Measurements from ENCODE around the gene MAP7D1.
"Not testable (repeated sequence)": the region's sequence is repeated elsewhere in the genome, so short reads cannot be mapped to it uniquely, and the experiment has no call there.

The MAP7D1 gene

DNA sequence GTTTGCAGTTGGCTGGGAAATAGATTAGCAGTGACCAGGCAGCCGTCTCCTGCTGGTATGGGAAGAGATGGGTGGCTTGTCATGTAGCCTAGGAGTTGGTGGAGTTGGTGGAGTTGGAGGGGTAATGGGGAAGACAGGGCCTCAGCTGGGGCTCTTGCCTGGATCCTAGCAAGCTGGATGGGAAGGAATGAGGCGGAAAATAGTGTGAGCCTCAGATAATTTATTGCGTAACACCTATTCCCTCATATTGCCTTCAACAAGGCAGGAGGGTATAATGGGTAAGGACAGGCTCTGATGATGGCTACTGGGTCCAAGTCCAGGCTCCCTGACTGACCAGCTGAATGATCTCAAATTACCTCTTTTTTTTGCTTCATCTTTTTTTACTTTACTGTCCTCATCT is 12.6 kb downstream of the MAP7D1 start:
- no peak for DNase-seq (ENCODE audit: low spot score)

- no peak for DNase-seq (ENCODE audit: low spot score)
Observed at GRCh38 chr1:36170643-36171412, 14.9 kb downstream of the MAP7D1 start.

DNA sequence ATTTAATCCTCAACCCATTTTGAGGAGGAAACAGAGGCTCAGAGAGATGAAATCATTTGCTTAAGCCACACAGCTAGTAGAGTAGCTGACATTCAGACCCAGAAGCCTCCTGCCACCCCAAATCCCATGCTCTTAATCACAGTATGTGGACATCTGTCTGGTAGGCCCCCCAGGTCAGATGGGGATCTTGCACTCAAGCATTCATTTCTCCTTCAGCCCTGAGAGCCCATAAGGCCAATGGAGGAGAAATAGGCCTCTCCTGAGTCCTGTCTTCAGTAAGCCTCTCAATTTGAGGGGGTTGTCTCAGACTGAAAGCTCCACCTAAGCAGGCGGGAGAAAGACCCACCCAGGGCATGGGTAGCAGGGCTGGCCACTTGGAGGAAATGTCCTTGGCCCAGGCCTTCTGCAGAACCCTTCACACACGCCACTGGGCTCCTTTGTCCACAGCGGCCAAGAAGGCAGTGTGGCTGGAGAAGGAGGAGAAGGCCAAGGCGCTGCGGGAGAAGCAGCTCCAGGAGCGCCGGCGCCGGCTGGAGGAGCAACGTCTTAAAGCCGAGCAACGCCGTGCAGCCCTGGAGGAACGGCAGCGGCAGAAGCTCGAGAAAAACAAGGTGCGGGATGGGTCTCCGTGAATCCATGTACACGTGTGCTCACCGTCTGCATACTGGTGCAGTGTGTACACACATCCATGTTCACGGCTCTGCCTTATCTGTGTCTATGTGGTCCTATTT is 16.2 kb downstream of the MAP7D1 start:
- no peak for DNase-seq (ENCODE audit: low spot score)

GRCh38 chr1:36172983-36173382 is 17.0 kb downstream of the MAP7D1 start:
- no peak for DNase-seq (ENCODE audit: low spot score)

DNA sequence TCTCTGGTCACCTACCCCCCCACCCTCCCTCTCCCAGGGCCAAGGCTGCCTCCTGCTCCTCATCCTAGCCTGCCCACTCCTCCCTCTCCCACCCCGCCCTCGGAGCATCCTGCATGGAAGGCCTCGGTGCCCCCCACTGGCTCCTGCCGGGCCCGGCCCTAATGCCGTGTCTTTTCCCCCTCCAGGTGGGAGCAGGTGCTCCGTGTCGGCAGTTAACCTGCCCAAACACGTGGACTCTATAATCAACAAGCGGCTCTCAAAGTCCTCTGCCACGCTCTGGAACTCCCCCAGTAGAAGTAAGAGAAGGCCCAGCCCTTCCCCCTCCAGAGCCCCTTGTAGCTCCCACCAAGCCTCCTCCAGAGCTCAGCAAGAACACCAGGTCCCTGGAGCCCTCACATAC is 18.8 kb downstream of the MAP7D1 start:
- DNase-seq (ENCODE audit: low spot score): no peak

DNA sequence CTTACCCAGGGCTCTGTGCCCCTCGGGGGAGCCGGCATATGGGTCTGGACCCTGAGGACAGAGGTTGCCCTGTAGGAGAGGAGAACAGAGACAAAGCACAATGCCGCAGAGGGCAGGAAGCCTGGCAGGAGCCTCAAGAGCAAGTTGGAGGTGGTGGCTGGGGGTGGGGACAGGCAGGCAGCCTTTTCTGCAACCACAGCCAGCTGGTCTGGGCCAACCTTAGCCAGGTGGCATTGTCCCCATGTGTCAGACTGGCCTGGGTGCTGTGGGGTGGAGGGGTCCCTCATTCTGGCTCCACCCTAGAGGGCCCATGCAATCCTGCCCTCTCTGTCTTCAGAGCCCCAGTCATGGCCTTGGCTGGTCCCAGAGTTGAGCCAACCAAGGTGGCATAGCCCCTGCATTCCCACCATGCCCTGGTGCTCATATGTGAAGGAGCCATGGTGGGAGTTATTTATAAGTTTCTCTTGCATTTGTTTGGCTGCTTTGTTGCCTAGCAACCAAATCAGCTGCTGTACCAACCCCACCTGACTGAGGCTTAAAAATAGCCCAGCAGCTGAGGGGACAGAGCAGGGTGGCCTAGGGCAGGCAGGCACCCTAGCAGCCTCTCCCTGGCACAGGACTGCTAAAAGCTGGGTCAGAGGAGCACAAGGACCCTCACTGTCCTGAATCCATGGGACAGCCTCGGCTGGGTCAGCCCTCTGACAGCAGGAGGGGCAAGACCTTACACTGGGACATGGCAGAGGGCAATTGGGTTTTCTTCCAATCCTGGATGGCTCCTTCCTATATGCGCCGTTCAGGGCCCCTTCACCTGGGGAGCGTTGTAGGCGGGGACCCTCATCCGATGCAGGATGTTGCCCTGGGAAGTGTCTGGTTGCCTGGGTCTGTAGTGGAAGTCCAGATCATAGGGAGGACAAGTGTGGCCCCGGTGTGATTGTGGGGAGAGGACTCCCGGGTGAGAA is 19.5 kb downstream of the MAP7D1 start:
- no peak for DNase-seq (ENCODE audit: low spot score)

DNA sequence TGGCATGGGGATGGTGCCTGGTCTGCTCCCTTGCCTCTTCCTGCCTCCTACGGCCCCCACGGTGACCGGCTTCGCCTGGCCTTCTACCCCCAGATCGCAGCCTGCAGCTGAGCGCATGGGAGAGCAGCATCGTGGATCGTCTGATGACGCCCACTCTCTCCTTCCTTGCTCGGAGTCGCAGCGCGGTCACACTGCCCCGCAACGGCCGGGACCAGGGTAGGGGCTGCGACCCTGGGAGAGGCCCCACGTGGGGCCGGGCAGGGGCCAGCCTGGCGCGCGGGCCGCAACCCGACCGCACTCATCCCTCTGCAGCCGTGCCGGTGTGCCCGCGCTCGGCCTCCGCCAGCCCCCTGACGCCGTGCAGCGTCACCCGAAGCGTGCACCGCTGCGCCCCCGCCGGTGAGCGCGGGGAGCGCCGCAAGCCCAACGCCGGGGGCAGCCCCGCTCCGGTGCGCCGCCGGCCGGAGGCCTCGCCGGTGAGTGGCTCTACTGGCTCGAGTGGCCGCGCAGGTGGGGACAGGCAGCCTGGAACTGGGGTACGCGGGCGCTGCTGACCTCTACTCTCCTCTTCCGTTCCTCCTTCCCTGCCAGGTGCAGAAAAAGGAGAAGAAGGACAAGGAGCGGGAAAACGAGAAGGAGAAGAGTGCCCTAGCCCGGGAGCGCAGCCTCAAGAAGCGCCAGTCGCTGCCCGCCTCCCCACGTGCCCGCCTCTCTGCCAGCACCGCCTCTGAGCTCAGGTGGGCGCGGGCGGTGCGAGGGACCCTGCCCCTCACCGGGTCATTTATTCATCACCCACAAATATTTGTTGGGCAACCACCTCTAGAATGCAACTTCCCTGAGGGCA is 20.4 kb downstream of the MAP7D1 start:
- DNase-seq (ENCODE audit: low spot score): no peak

DNA sequence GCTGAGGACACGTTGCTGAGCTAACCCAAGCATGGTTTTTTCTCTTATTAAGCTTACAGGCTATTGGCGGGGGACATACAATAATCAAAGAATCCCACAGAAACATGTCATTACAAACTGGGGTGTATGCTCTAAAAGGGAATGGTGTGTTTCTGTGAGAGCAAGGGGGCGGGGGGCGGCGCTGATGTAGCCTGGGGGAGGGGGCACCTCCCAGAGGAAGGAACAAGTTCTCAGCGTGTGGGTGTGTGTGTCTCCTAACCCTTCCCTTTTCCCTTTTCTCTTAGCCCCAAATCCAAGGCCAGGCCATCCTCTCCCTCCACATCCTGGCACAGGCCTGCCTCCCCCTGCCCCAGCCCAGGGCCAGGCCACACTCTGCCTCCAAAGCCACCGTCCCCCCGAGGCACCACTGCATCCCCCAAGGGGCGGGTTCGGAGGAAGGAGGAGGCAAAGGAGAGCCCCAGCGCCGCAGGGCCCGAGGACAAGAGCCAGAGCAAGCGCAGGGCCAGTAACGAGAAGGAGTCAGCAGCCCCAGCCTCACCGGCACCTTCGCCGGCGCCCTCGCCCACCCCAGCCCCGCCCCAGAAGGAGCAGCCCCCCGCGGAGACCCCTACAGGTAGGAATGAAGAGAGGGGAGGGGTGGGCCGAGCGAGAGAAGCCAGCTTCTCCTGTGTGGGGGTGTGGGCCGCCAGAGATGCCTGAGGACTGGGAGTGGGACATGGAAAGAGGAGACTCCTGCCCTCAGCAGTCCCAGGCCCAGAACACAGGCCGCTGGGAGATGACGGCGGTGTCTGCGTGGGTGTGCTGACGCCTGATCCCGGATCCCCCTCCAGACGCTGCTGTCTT is 21.9 kb downstream of the MAP7D1 start:
- no peak for DNase-seq (ENCODE audit: low spot score)

- DNase-seq (ENCODE audit: low spot score): no peak
Observed at GRCh38 chr1:36178471-36179219, 22.7 kb downstream of the MAP7D1 start.

- DNase-seq (ENCODE audit: low spot score): no peak
Observed at GRCh38 chr1:36179220-36179600, 23.2 kb downstream of the MAP7D1 start.

DNA sequence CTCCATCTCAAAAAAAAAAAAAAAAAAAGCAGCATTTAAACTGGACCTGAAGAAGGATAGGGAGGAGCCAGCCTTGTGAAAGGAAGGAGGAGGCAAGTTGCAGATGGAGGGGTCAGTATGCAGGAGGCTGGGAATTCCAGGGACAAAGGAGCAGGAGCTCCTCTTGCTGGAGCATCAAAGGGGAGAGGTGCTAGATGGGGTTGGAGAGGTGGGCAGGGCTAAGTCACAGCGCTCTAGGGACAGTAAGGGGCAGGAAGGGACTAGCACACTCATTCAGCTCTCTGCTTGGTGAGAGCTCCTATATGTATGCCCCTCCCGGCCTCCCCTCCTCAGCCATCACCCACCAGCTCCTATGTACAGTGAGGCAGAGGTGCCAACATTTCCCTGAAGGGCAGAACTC is 26.8 kb downstream of the MAP7D1 start:
- no peak for DNase-seq (ENCODE audit: low spot score)

- DNase-seq (ENCODE audit: low spot score): no peak
Observed at GRCh38 chr1:36183309-36183856, 27.4 kb downstream of the MAP7D1 start.

DNA sequence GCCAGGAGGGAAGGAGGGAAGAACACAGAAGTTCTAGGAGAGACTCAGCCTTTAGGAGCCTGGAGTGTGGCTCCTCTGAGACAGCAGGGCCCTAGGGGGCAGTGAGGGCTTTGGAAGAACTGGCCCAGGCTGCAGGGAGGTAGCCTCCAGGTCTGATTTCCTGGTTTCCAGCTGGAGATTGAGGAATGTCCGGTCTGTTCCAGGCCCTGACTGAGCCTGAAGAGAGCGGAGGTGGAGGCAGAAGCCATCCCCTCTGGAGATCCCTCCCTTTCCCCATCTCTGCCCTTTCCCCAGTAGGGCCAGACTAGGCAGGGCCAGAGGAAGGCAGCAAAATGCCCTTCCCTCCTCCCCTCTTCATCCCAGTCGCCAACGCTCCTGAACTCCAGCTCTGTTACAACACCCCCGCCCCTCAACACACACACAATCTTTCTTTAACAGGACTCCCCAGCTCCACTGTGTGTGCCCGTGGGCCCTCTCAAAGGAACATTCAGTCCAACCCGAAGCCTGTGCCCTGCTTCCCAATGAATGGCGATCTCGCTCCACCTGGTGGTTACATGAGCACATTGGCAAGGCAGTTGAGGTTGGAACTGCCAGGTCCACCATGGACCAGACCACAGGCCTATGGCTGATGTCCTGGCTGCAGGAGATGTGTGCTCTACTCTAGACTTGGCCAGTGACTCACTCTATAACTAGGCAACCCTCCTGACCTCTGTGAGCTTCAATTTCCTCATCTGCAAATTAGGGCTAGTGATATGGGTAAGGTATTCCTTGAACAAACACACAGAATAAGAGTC is 32.0 kb downstream of the MAP7D1 start:
- peak; percentile 90 for DNase-seq (ENCODE audit: low spot score)

DNA sequence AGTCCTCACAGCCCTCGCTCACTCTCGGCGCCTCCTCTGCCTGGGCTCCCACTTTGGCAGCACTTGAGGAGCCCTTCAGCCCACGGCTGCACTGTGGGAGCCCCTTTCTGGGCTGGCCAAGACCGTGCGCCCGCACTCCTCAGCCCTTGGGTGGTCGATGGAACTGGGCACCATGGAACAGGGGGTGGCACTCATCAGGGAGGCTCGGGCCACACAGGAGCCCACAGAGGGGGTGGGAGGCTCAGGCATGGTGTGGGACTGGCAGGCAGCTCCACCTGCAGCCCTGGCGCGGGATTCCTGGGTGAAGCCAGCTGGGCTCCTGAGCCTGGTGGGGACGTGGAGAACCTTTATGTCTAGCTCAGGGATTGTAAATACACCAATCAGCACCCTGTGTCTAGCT is 40.8 kb downstream of the MAP7D1 start:
- DNase-seq (ENCODE audit: low spot score): not testable (repeated sequence)

DNA sequence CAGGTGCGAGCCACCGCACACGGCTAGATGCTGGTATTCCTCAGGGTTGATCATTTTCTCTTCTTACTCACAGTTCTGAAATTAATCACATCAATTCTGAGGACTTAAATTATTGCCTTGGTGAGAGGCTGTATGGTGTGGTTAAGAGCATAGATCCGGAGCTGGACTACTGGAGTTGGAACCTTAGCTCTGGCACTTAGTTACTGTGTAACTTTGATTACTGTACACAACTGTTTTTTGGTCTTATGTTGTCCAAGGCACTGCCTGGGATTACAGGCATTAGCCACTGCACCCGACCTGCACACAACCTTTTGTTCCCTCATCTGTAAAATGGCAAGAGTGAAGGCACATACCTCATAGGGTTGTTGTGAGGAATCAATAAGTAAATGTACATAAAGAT is 42.7 kb downstream of the MAP7D1 start:
- DNase-seq (ENCODE audit: low spot score): no peak

GRCh38 chr1:36199934-36200741 is 44.2 kb downstream of the MAP7D1 start:
- peak; percentile 70 for DNase-seq (ENCODE audit: low spot score)

DNA sequence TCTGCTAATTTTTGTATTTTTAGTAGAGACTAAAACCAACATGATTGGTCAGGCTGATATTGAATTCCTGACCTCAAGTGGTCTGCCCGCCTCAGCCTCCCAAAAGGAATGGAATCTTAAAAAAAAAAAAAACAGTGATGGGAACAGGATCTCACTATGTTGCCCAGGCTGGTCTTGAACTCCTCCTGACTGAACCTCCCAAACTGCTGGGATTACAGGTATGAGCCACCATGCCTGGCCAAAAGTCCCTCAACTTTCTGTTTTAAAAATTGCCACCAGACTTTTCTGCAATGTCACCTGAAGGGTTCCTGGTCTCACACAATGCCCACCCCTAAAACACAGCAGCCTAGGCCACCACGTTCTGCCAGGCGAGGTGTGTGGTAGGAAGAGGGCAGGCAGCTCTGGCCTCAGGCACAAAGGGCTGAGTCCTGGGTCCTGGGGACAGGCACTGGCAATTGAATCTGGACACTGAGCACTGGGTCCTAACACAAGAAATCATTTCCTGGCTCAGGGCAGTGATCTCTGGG is 47.1 kb downstream of the MAP7D1 start:
- no peak for DNase-seq (ENCODE audit: low spot score)

All from COLO829 (cell line).